COLO668 (cell line): ENCODE results near the gene PBX3.

Experiments
- DNase-seq: peaks from one replicate; lab custom pipeline; 2025; ENCODE audit not compliant: unreplicated experiment; lab: John Stamatoyannopoulos, UW

PBX3 gene

DNA sequence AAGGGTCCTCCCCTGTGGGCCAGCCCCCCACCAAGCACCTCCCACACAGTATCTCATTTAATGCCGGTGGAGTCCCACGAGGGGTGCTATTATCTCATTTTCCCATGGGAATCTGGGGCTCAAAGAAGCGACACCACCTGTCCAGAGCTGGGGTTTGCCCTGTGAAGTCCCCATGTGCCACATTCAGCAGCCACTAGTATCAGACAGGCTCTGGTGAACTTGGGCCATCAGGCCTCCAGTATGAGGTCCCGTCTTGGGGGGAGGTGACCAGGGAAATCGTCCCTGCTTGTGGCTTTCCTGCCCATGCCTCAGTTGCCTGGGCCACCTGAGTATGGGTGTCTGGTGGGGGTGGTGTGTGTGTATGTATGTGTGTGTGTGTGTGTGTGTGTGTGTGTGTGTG, 222.7 kb downstream of the PBX3 start:
- DNase-seq: no peak

DNA sequence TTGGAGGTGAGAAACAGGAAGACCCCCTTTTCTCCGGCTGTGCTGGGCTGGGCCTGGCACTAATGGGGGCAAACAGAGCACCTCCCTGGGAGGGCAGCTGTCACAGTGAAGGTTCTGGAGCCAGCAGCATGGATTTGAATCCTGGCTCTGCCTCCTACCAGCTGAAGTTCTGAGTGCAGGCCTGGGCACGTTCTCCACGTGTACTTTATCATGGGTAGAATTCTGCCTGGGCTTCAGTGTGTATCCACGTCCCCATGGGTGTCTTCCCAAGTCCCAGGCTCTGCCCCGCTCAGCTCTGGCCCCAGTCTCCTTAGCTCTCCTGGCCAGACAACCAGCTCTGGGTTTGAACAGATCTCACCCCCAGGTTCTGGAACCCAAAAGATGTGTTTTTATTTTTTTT, 223.2 kb downstream of the PBX3 start:
- DNase-seq: no peak

- no peak for DNase-seq
Measured at GRCh38 chr9:125971050-125971449, 223.9 kb downstream of the PBX3 start.

DNA sequence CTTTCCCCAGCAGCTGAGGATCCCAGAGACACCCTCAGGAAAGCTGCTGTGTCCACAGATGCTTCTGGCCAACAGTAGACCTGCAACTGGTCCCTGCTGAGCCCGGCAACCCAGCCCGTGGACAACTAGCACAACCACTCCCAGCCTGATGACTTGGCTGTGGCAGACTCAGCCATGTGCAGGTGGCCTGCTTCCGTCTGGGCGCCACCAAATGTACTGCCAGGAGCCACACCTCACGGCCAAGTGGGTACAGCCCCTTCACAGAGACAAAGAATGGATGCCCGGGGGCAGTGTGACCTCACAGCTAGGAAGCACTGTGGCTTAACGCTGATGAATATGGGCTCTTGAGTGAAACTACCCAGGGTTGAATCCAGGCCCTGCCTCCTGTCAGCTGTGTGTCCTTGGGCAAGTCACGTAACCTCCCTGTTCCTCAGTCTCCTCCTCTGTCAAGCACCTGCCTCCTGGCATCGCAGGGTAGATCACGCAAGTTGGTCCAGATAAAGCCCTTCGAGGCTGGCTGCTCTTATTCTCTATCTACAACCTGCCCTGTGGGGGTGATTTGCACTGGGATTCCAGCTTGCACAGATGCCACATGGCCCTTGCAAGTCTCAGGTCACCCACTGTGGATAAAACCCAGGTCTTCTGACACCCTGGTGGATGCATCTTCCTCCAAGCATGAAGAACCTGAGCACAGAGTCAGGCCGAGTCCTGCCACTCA, 225.0 kb downstream of the PBX3 start:
- DNase-seq: peak; percentile 44

GRCh38 chr9:125973547-125973946, 226.4 kb downstream of the PBX3 start:
- no peak for DNase-seq

DNA sequence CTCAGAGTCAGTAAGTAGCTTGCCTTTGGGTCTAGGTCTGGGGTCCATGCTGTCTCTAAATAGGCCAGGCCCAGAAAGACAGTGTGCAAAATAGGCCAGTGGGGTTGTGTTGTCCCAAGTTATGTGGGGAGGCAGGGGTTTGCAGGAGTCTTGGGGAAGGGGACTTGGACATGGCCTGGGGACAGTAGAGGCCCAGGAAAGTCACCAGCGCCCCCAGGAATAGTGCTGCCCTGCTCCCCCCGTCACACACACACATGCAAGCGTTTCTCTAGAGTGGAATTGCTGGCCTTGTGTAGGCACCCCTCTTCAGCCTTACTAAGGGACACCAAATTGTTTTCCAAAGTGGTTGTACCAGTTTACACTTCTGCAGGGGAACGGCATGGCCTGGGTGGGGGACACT, 227.5 kb downstream of the PBX3 start:
- no peak for DNase-seq

DNA sequence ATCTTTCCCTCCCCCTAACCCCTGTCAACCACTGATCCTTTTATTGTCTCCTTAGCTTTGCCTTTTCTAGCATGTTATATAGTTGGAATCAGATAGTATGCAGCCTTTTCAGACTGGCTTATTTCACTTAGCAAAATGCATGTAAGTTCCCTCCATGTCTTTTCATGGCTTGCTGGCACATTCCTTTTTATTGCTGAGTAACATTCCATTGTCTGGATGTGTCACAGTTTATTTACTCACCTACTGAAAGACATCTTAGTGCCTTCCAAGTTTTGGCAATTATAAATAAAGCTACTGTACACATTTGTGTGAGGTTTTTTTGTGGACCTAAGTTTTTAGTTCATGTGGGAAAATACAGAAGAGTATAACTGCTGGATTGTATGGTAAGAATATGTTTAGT, 230.1 kb downstream of the PBX3 start:
- DNase-seq: no peak

- no peak for DNase-seq
Measured at GRCh38 chr9:125979383-125979782, 232.2 kb downstream of the PBX3 start.

GRCh38 chr9:125982798-125983406, 235.7 kb downstream of the PBX3 start:
- DNase-seq: no peak

DNA sequence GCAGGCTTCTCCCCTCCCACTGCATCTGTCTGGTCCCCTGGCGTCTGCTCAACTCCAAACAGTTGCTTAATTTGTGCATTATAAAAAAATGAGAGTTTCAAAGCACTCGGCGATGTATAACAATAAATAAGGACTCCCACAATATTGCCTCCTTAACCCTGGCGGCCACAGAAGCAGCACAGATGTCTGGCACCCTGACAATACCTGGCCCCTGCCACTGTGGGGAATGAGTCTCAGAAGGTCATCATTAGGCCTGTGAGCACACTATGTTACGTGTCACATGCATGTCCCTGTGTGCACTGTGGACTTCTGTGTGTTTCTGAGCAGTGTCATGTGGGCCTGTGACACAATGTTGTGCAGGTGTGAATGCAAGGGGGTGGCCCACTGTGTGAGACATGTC, 236.5 kb downstream of the PBX3 start:
- no peak for DNase-seq

DNA sequence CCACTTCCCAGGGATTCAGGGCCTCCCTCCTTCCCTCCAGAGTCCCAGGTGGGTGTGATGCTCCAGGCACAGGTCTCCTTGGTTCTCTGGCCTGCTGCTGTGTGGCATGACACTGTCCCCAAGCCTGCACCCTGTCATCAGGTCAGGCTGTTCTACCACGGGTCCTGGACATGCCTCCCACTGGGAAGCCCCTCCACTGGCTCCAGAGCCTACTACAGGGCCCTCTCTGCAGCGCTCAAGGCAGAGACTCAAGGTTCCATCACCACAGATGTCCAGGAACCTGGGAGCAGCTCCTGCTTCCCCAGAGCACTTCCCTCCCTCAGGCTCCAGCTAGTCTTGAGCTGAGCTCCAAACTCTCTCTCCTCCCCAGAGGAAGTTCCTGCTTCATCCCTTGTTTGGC, 237.3 kb downstream of the PBX3 start:
- no peak for DNase-seq

- no peak for DNase-seq
Measured at GRCh38 chr9:125985142-125985997, 238.2 kb downstream of the PBX3 start.

DNA sequence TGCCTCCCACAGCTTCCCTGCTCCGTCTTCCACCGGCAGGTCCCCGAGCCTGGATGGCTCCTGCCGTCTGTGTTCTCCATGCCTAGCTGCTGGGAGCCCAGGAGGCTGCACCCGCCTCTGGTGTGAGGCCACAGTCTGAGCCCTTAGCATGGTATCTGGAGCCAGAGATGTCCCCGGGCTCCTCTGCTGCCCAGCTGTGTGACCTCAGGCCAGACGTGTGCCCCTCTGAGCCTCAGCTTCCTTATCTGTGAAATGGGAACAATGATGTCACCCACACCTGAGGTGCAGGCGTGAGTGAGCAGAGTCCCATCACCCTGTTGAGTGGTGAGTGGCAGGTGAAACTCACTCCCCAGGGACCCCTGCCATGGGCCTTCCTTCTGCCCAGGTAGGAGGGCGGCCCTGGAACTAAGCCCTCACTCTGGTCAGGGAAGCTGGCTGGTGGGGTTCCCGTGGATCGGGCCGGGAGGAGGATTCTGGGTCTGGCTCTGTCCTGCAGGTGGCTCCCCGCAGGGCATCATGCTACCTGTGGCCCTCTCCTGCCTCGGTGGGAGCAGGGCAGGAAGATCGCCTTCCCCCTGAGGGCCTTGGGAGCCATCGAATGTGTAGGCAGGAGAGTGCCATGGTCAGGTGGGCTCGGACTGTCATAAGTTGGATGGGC, 239.0 kb downstream of the PBX3 start:
- DNase-seq: no peak

DNA sequence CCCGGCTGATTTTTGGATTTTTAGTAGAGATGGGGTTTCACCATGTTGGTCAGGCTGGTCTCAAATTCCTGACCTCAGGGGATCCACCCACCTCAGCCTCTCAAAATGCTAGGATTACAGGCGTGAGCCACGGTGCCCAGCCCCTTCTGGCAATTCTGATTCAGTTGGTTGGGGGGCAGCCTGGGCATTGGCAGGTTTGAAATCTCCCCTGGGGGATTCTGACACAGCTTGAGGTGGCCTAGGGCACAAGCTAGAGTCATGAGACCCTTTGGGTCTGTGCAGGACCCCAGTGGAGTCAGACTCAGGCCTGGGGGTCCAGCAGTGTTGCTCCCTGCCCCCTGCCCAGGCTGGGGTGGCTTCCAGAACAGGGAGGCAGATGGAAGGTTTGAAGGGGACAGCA, 239.8 kb downstream of the PBX3 start:
- no peak for DNase-seq

- no peak for DNase-seq
Measured at GRCh38 chr9:125987420-125987819, 240.2 kb downstream of the PBX3 start.

DNA sequence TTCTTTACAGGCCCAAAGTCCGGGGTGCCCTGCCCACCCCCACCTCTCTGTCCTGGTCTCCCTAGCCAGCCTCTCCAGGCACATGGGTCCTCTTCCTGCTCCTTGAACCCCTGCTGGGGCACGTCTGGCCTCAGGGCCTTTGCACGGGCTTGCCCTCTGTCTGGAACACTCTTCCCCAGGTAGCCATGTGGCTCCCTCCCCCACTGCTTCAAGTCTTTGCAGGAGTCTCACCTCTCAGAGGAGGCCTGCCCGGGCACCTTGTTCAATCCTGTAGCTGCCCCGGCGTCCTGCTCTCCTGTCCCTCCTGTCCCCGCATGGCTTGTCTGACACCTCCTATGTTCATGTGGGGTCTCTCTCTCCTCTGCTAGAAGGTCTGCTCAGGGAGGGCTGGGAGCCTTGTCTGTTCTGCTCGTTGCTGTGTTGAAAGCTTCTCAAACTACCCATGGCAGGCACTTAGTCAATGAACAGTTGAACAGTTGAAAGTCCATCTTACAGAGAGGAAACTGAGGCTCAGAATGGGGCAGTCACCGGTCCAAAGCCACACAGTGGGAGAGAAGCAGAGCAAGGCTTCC, 241.4 kb downstream of the PBX3 start:
- no peak for DNase-seq

DNA sequence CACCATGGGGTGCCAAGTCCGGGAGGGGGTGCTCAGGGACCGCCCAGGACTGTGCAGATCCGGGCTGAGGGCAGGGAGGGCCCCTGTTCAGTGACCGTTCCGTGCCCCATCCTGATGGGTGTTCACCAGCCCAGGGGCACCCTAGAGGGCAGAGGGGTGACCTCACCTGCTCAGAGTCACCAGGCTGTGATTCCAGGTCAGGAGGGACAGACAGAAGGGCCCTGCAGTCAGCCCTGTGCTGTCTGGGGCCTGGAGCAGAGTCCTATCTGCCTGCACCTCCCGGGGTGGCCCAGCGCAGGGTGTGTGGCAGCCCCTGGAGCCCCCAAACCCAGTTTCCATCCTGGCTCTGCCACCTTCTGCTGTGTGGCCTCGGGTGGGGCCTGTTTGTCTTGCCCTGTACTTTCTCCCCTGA, 241.9 kb downstream of the PBX3 start:
- no peak for DNase-seq

DNA sequence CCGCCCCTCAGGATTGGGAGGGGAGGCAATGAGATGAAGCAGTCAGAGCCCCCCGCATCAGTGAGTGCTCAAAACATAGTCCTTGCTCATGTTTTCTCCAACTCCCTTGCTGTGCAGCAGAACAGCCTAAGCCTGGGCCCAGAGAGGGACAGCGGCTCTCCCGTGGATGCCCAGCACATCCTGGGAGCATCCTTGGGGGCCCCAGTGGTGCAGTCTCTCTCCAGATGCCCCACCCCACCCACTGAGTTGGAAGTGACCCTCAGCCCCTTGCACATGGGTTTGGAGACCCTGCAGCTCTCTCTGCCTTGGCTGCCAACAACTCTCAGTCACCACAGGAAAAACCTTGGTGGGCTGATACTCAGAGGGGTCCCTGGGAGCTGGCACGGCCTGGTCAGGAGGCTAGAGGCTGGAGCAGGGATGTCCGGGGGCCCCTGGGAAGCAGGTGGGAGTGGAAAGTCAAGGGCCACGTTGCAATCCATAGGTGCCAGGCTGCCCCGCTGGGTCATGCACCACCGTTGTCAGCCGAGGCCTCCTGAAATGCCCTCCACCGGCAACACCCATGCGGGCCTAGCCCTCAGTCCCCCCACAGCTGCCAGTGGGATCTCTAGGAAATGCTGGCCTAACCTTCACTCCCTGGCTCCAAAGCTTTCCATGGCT, 242.5 kb downstream of the PBX3 start:
- no peak for DNase-seq

GRCh38 chr9:125990186-125990792, 243.1 kb downstream of the PBX3 start:
- no peak for DNase-seq

GRCh38 chr9:125990793-125991220, 243.6 kb downstream of the PBX3 start:
- no peak for DNase-seq
